ENCODE results near the gene ELAVL4. TPM values are rescaled to one million over a fixed set of nuclear protein-coding genes. Genes with fewer than 3 reads are reported as not detected.

Gene ELAVL4
- not detected in 2 replicates for total RNA-seq (2014; rRNA removed; shearing (Covaris generic))

- no peak for DNase-seq (ENCODE audit: low spot score)
Observed at GRCh38 chr1:50108497-50109059, at the start of gene ELAVL4. Gene ELAVL4 (plus strand): TSS chr1:50108920. CDS start chr1:50109190, 270 bp downstream.

GRCh38 chr1:50060279-50060678 lies 48.4 kb upstream of the ELAVL4 start:
- DNase-seq (ENCODE audit: low spot score), result peak; percentile 7

- DNase-seq (ENCODE audit: low spot score), result no peak
Observed at GRCh38 chr1:50066806-50067205, 41.9 kb upstream of the ELAVL4 start.

- DNase-seq (ENCODE audit: low spot score), result no peak
Observed at GRCh38 chr1:50074931-50075330, 33.8 kb upstream of the ELAVL4 start.

GRCh38 chr1:50077273-50077672 lies 31.4 kb upstream of the ELAVL4 start:
- DNase-seq (ENCODE audit: low spot score), result no peak

- DNase-seq (ENCODE audit: low spot score), result peak; percentile 43
Observed at GRCh38 chr1:50080904-50081586, 27.7 kb upstream of the ELAVL4 start.

- no peak for DNase-seq (ENCODE audit: low spot score)
Observed at GRCh38 chr1:50084389-50084788, 24.3 kb upstream of the ELAVL4 start.

- no peak for DNase-seq (ENCODE audit: low spot score)
Observed at GRCh38 chr1:50091068-50091467, 17.7 kb upstream of the ELAVL4 start.

- DNase-seq (ENCODE audit: low spot score), result no peak
Observed at GRCh38 chr1:50095716-50096115, 13.0 kb upstream of the ELAVL4 start.

GRCh38 chr1:50097021-50097679 lies 11.6 kb upstream of the ELAVL4 start:
- no peak for DNase-seq (ENCODE audit: low spot score)

- DNase-seq (ENCODE audit: low spot score), result no peak
Observed at GRCh38 chr1:50097791-50098190, 10.9 kb upstream of the ELAVL4 start.

- no peak for DNase-seq (ENCODE audit: low spot score)
Observed at GRCh38 chr1:50098591-50099021, 10.1 kb upstream of the ELAVL4 start.

- no peak for DNase-seq (ENCODE audit: low spot score)
Observed at GRCh38 chr1:50099654-50100053, 9.1 kb upstream of the ELAVL4 start.

- DNase-seq (ENCODE audit: low spot score), result no peak
Observed at GRCh38 chr1:50103615-50104081, 5.1 kb upstream of the ELAVL4 start.

- DNase-seq (ENCODE audit: low spot score), result peak; percentile 12
Observed at GRCh38 chr1:50105433-50105832, 3.3 kb upstream of the ELAVL4 start.

- no peak for DNase-seq (ENCODE audit: low spot score)
Observed at GRCh38 chr1:50106095-50106761, 2.5 kb upstream of the ELAVL4 start.

GRCh38 chr1:50109116-50109515 lies 396 bp downstream of the ELAVL4 start:
- no peak for DNase-seq (ENCODE audit: low spot score)

- DNase-seq (ENCODE audit: low spot score), result no peak
Observed at GRCh38 chr1:50109647-50110075, 941 bp downstream of the ELAVL4 start.

- no peak for DNase-seq (ENCODE audit: low spot score)
Observed at GRCh38 chr1:50110151-50110550, 1.4 kb downstream of the ELAVL4 start.

GRCh38 chr1:50110656-50111055 lies 1.9 kb downstream of the ELAVL4 start:
- no peak for DNase-seq (ENCODE audit: low spot score)

GRCh38 chr1:50111503-50111902 lies 2.8 kb downstream of the ELAVL4 start:
- DNase-seq (ENCODE audit: low spot score), result no peak

- no peak for DNase-seq (ENCODE audit: low spot score)
Observed at GRCh38 chr1:50112193-50112592, 3.5 kb downstream of the ELAVL4 start.

All from HT-29 (cell line).